Lower leg skin (tissue), 4 donors: ENCODE measurements around the gene SEL1L3. TPM values are rescaled to one million over a fixed set of nuclear protein-coding genes. Genes with fewer than 3 reads are reported as not detected.

ENCODE experiments used
- DNase-seq, 2 donors: peaks; one replicate each; pipeline ENCODE4 v3.0.0-alpha.2; 2019; ENCODE audit warnings: low spot score in 2 of 2
- H3K4me3 ChIP-seq: fragments of 200-600 bp; sonication (generic); 2 replicates; pipeline ENCODE4 v1.5.1; 2017; ENCODE audit warnings: mild to moderate bottlenecking, low read depth; ENCODE audit not compliant: poor library complexity, severe bottlenecking
- POLR2A ChIP-seq, 2 donors: fragments of 450-650 bp; IDR thresholded peaks; one replicate each; pipeline ENCODE4 v1.6.1; 2016 to 2017; ENCODE audit warnings: antibody characterized with exemption in 2 of 2, mild to moderate bottlenecking in 1 of 2, moderate library complexity in 1 of 2
- WGBS, 2 donors: methylation state at CpG; one replicate each; pipeline ENCODE4 v1.1.5; 2018; 5-methylcytosine and 5-hydroxymethylcytosine counted together
- intact Hi-C: fragments of 100-400 bp; cut with DNase I; formaldehyde crosslinking; loops from one replicate; pipeline ENCODE4 v1.15.0; 2023; ENCODE audit warnings: low total_unique reads
- total RNA-seq, 4 donors: library from RNA; depleted of rRNA; stranded (reverse); fragments of >200 nt; gene quantifications; one replicate each; pipeline ENCODE4 v1.1.0, GENCODE V29; 2016
- TF ChIP-seq, protein P1 (sequence below), 3 donors: fragments of 450-650 bp; IDR thresholded peaks; one replicate each; pipeline ENCODE4 v1.5.1; 2016; ENCODE audit warnings: antibody characterized with exemption in 3 of 3, mild to moderate bottlenecking in 3 of 3, moderate library complexity in 2 of 3

SEL1L3 gene
- total RNA-seq, 4 donors from 2014 or later: 5.2 to 20.1 (median 5.9) TPM

DNA sequence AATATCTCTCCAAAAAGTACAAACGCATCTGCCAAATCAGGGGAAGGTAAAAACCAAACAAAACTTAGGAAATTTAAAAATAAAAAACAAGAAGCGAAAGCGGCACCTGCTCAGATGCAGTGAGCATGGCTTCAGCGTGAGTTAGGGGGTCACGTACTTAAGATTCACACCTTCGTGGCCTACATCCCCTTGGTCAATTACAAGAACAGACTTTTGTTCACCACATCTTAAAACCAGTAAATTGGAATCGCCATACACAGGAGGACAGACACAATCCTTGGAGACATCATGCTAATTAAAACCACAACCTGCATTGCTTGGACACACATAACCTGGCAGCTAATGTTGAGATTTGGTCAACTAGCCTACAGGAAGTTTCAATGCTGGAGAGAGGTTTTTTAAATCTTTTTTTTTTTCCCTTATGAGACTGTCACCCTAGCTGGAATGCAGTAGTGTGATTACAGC is 12.5 kb upstream of the SEL1L3 start:
- no peak for TF ChIP-seq POLR2A (IDR thresholded peaks at IDR 0.05)
- TF ChIP-seq, protein P1, sequence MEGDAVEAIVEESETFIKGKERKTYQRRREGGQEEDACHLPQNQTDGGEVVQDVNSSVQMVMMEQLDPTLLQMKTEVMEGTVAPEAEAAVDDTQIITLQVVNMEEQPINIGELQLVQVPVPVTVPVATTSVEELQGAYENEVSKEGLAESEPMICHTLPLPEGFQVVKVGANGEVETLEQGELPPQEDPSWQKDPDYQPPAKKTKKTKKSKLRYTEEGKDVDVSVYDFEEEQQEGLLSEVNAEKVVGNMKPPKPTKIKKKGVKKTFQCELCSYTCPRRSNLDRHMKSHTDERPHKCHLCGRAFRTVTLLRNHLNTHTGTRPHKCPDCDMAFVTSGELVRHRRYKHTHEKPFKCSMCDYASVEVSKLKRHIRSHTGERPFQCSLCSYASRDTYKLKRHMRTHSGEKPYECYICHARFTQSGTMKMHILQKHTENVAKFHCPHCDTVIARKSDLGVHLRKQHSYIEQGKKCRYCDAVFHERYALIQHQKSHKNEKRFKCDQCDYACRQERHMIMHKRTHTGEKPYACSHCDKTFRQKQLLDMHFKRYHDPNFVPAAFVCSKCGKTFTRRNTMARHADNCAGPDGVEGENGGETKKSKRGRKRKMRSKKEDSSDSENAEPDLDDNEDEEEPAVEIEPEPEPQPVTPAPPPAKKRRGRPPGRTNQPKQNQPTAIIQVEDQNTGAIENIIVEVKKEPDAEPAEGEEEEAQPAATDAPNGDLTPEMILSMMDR (IDR thresholded peaks at IDR 0.05): no peak
- DNase-seq: no peak
- H3K4me3 ChIP-seq: no peak overlapping the region
- 87 to 90% methylated on average over 7 of the region's 7 CpGs for WGBS, 2 donors
- intact Hi-C loops: no loop called here

DNA sequence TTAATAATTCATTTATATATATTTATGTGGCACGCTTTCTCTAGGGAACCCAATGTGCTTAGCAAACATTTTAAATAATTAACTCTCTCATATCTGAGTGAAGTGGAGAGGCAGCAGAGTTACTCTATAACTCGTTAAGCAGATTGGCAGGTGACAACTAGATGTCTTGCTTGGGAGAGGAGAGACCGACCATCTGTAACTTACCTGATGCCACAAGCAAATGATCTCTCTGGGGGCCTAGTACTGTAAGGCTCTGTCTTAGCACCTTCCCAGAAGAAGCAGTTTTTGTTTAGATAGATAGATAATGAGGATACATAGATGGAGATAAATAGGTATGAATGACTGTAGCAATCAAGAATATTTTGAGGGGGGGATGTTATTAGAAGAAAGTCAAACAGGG is 11.9 kb upstream of the SEL1L3 start:
- no peak overlapping the region for H3K4me3 ChIP-seq
- TF ChIP-seq, protein P1 (IDR thresholded peaks at IDR 0.05): no peak
- TF ChIP-seq POLR2A (IDR thresholded peaks at IDR 0.05): no peak
- DNase-seq: no peak
- intact Hi-C loops: no loop called here
- WGBS, 2 donors: 80 to 87% methylated on average over 3 of the region's 3 CpGs

DNA sequence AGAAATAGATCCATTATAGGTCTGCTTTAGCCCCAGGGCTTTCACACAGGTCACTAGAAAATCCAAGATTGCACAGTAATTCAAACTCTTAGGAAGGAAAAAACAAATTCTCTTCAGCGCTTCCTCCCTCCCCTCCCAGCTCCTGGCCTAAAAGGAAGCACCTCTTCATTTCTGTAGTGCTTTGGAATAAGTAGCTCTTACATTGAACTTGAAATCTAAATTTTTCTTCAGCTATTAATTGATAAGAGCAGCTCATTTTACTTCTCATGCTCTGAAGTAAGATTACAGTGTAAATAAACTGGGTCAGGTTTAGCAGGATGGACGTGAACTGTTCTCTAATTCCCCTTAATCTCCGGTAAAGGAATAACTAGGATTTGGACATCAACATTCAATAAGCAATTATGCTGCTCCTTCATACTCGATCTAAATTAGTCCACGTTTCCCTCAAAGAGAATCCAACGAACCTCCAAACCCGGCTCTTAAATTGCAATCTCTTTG is 10.9 kb upstream of the SEL1L3 start:
- TF ChIP-seq, protein P1 (IDR thresholded peaks at IDR 0.05): no peak
- no peak for TF ChIP-seq POLR2A (IDR thresholded peaks at IDR 0.05)
- 85 to 86% methylated on average over 7 of the region's 7 CpGs for WGBS, 2 donors
- no peak for DNase-seq
- intact Hi-C loops: no loop called here
- no peak overlapping the region for H3K4me3 ChIP-seq

DNA sequence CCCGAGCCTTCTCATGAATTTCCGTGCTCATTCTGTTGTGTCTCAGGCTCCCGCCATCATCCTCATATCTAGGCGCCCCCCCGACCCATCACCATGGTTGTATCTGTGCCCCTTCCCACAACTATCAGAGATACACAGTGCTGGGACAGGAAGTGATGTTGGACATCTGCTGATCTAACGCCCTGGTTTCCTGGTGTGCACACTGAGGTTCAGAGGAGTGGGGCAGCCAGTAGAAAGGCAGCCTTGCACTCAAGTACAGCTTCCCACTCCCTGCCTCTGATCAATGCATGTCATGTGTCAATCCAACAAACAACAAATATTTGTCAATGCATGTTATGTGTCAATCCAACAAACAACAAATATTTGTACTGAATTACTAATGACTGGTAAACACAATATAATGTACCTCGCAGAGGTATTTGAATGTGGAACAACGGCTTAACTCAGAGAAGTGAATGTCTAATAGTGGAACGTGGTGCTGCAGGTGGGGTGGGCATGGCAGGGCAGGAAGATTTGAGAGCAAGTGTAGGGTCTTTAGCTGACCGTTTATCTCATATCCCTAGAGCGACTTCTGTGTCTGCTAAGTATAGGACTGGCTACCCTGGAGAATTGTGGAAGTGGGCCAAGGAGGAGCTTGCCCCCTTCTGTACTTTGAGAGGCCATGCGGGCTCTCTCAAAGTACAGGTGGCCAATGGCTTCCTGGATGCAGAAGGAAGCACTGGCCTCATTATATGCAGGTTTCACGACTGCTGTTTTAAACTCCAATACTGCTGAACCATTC is 10.3 kb upstream of the SEL1L3 start:
- TF ChIP-seq POLR2A (IDR thresholded peaks at IDR 0.05): no peak
- TF ChIP-seq, protein P1 (IDR thresholded peaks at IDR 0.05): no peak
- H3K4me3 ChIP-seq: no peak overlapping the region
- intact Hi-C loops: no loop called here
- 89 to 92% methylated on average over 13 of the region's 13 CpGs for WGBS, 2 donors
- no peak for DNase-seq

DNA sequence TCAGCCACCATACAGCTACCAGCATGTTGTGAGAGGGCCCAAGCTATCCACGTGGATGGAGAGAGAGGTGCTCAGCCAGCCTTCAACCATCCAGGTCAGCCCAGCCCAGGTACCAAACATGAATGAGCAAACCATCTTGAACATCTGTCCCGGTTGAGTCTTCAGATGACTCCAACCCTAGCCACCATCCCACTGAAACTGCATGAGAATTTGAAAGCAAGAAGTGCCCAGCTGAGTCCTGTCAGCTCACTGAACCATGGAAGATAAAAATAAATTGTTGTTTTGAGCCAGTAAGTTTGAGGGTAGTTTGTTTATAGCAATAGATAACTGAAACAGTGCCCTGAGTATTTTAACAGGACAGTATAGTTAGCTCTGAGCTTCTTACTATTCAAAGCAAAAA is 7.3 kb upstream of the SEL1L3 start:
- no peak overlapping the region for H3K4me3 ChIP-seq
- DNase-seq: no peak
- intact Hi-C loops: no loop called here
- 97% methylated on average over 2 of the region's 2 CpGs for WGBS, 2 donors
- no peak for TF ChIP-seq POLR2A (IDR thresholded peaks at IDR 0.05)
- TF ChIP-seq, protein P1 (IDR thresholded peaks at IDR 0.05): no peak
